ENCODE measurements around the gene TGFA. TPM values are rescaled to one million over a fixed set of nuclear protein-coding genes. Genes with fewer than 3 reads are reported as not detected.

TGFA gene
- total RNA-seq, 4 donors from 2014 or later = 19.2 to 62.4 (median 41.7) TPM

- 93% methylated on average over 2 of the region's 2 CpGs for WGBS
- DNase-seq (ENCODE audit: low spot score in 2 of 2) = no peak
Measured at GRCh38 chr2:70560040-70560439, 6.4 kb upstream of the TGFA start.

GRCh38 chr2:70558195-70558808, 4.7 kb upstream of the TGFA start:
- Histone ChIP-seq H3K27me3 (peaks cover 6% of the 10 kb centered on the region), H3K4me3 (no peak overlapping the region), H3K9me3 (no peaks in the 10 kb centered on the region), H3K36me3 (no peaks in the 10 kb centered on the region), H3K4me1 (peaks cover 18% of the 10 kb centered on the region), H3K27ac (no peak overlapping the region)
- TF ChIP-seq EP300 (IDR thresholded peaks at IDR 0.05) (no peak), POLR2AphosphoS5 (IDR thresholded peaks at IDR 0.05) (no peak), POLR2A (IDR thresholded peaks at IDR 0.05) (no peak)
- TF ChIP-seq, protein P1, sequence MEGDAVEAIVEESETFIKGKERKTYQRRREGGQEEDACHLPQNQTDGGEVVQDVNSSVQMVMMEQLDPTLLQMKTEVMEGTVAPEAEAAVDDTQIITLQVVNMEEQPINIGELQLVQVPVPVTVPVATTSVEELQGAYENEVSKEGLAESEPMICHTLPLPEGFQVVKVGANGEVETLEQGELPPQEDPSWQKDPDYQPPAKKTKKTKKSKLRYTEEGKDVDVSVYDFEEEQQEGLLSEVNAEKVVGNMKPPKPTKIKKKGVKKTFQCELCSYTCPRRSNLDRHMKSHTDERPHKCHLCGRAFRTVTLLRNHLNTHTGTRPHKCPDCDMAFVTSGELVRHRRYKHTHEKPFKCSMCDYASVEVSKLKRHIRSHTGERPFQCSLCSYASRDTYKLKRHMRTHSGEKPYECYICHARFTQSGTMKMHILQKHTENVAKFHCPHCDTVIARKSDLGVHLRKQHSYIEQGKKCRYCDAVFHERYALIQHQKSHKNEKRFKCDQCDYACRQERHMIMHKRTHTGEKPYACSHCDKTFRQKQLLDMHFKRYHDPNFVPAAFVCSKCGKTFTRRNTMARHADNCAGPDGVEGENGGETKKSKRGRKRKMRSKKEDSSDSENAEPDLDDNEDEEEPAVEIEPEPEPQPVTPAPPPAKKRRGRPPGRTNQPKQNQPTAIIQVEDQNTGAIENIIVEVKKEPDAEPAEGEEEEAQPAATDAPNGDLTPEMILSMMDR (IDR thresholded peaks at IDR 0.05) = no peak
- WGBS = 71% methylated on average over 5 of the region's 5 CpGs
- DNase-seq (ENCODE audit: low spot score in 2 of 2) = no peak

More at GRCh38 chr2:70560040-70560439, 6.4 kb upstream of the TGFA start:
- TF ChIP-seq POLR2A (IDR thresholded peaks at IDR 0.05) (no peak), POLR2AphosphoS5 (IDR thresholded peaks at IDR 0.05) (no peak), EP300 (IDR thresholded peaks at IDR 0.05) (no peak)
- TF ChIP-seq, protein P1 (IDR thresholded peaks at IDR 0.05) = no peak
- no peak overlapping the region for H3K27ac ChIP-seq
- H3K4me1 ChIP-seq = peaks cover 8% of the 10 kb centered on the region
- no peak overlapping the region for H3K4me3 ChIP-seq
- H3K27me3 ChIP-seq = peaks cover 4% of the 10 kb centered on the region
- no peaks in the 10 kb centered on the region for H3K36me3 ChIP-seq
- no peaks in the 10 kb centered on the region for H3K9me3 ChIP-seq

GRCh38 chr2:70557171-70557838, 3.7 kb upstream of the TGFA start:
- Histone ChIP-seq H3K27ac (no peak overlapping the region), H3K27me3 (peaks cover 16% of the 10 kb centered on the region), H3K4me1 (peaks cover 28% of the 10 kb centered on the region), H3K9me3 (no peaks in the 10 kb centered on the region), H3K4me3 (no peak overlapping the region), H3K36me3 (no peaks in the 10 kb centered on the region)
- DNase-seq (ENCODE audit: low spot score in 2 of 2) = no peak
- 30% methylated on average over 6 of the region's 6 CpGs for WGBS
- TF ChIP-seq, protein P1 (IDR thresholded peaks at IDR 0.05) = no peak
- TF ChIP-seq POLR2AphosphoS5 (IDR thresholded peaks at IDR 0.05) = no peak
- no peak for TF ChIP-seq POLR2A (IDR thresholded peaks at IDR 0.05)
- no peak for TF ChIP-seq EP300 (IDR thresholded peaks at IDR 0.05)

GRCh38 chr2:70556608-70557007, 3.0 kb upstream of the TGFA start:
- WGBS = 57% methylated on average over 2 of the region's 2 CpGs
- peaks cover 29% of the 10 kb centered on the region for H3K4me1 ChIP-seq
- no peak overlapping the region for H3K27ac ChIP-seq
- no peak for DNase-seq (ENCODE audit: low spot score in 2 of 2)
- H3K27me3 ChIP-seq = peaks cover 16% of the 10 kb centered on the region
- TF ChIP-seq EP300 (IDR thresholded peaks at IDR 0.05) (no peak), POLR2A (IDR thresholded peaks at IDR 0.05) (no peak), POLR2AphosphoS5 (IDR thresholded peaks at IDR 0.05) (no peak)
- H3K9me3 ChIP-seq = no peaks in the 10 kb centered on the region
- H3K4me3 ChIP-seq = no peak overlapping the region
- no peaks in the 10 kb centered on the region for H3K36me3 ChIP-seq

GRCh38 chr2:70554338-70554892, 789 bp upstream of the TGFA start:
- no peaks in the 10 kb centered on the region for H3K36me3 ChIP-seq
- peak overlapping the region; percentile 57 for H3K4me3 ChIP-seq
- DNase-seq (ENCODE audit: low spot score in 2 of 2) = peak in 1 of 2 donors; percentile 73
- peaks cover 16% of the 10 kb centered on the region for H3K27me3 ChIP-seq
- peak overlapping the region; percentile 75 for H3K27ac ChIP-seq
- 3% methylated on average over 5 of the region's 18 CpGs for WGBS
- TF ChIP-seq, protein P1 (IDR thresholded peaks at IDR 0.05) = peak in 1 of 2 donors; percentile 0
- no peak for TF ChIP-seq EP300 (IDR thresholded peaks at IDR 0.05)
- no peaks in the 10 kb centered on the region for H3K9me3 ChIP-seq
- peaks cover 29% of the 10 kb centered on the region for H3K4me1 ChIP-seq
